ENCODE data around the gene ETF1.
"Not testable (repeated sequence)": the region's sequence is repeated elsewhere in the genome, so short reads cannot be mapped to it uniquely, and the experiment has no call there.

Gene ETF1

GRCh38 chr5:138482638-138483037 lies 60.4 kb downstream of the ETF1 start:
- no peak for DNase-seq

DNA sequence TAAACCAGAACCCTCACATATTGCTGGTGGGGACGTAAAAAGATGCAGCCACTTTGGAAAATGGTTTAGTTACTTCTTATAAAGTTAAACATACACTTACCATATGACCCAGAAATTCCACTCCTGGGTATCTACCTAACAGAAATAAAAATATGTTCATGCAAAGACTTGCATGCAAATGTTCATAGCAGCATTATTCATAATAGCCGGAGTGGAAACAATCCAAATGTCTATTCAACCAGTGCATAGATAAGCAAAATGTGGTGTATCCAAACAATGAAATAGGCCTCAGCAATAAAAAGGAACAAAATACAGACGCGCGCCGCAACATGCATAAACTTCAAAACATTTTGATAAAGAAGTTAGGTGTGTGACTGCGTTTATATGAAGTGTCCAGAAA lies 66.1 kb downstream of the ETF1 start:
- no peak for DNase-seq

DNA sequence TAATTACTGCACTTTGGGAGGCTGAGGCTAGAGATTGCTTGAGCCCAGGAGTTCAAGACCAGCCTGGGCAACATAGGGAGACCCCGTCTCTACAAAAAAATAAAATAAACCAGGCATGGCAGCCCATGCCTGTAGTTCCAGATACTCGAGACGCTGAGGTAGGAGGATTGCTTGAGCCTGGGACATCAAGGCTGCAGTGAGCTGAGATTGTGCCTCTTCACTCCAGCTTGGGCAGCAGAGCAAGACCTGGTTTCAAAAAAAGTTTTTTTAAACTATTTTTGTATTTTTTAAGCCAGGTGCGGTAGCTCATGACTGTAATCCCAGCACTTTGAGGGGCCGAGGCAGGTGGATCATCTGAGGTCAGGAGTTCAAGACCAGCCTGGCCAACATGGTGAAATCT lies 69.9 kb downstream of the ETF1 start:
- not testable (repeated sequence) for DNase-seq

DNA sequence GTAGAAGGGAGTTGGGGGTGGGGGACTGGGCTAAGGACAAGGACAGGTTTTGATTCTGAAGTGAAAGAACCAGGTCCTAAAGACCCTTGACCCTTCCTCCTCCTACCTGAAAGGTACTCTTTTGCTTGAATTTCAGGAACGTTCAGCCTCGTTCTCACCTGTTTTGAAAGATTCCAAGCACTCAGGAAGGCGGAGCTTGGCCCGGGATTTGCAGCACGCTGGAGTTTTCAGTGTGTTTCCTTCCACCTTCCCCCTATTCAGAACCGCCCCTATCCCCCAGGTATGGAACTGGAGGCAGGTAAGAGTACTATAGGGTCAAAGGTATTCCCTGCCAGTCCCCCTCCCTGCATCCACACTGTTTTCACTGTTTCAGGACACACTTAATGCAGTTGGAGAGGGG lies 70.7 kb downstream of the ETF1 start:
- no peak for DNase-seq

- no peak for DNase-seq
These were observed 72.0 kb downstream of the ETF1 start for GRCh38 chr5:138471052-138471361.

- DNase-seq = no peak
These were observed 72.5 kb downstream of the ETF1 start for GRCh38 chr5:138470322-138471051.

DNA sequence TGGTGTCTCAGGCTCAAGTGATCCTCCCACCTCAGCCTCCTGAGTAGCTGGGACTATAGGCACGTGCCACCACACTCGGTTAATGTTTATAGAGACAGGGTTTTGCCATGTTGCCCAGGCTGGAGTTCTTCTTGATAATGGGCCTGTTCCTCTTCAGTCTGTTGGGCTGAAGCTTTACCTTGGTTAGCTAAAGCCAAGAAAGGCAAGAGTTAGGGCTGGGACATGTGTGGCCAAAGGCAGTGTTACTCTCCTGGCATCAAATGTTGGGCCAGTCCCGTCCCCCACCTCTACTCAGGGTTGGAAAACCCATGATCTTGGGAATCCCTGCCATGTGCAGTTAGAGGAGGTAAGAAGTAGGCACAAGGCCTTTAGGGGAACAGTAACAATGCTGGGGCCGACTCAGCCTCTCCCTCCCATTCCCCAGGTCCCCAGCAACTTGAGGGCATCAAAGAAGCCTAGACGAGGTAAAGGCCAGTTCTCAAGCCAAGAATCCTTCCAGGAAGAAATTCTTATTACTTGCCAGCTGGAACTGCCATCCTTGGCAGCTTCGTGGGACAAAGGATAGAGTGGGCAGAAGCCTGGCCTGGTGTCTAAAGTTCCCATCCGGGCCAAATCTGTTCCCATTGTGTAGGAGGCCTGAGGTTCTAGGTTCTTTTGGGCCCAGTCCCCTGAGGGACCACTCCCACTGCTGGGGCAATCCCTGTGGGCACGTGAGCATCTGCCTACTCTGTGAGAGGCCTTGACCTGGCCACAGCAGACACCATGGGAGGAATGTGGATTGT lies 73.3 kb downstream of the ETF1 start:
- no peak for DNase-seq

- no peak for DNase-seq
These were observed 74.0 kb downstream of the ETF1 start for GRCh38 chr5:138468966-138469539.

- peak; percentile 67 for DNase-seq
These were observed 74.7 kb downstream of the ETF1 start for GRCh38 chr5:138468133-138468965.

DNA sequence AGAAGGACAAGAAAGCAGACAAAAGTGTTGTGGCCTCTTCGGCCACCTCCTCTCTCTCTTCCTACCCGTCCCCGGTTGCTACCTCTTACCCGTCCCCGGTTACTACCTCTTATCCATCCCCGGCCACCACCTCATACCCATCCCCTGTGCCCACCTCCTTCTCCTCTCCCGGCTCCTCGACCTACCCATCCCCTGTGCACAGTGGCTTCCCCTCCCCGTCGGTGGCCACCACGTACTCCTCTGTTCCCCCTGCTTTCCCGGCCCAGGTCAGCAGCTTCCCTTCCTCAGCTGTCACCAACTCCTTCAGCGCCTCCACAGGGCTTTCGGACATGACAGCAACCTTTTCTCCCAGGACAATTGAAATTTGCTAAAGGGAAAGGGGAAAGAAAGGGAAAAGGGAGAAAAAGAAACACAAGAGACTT lies 75.3 kb downstream of the ETF1 start:
- DNase-seq = no peak

DNA sequence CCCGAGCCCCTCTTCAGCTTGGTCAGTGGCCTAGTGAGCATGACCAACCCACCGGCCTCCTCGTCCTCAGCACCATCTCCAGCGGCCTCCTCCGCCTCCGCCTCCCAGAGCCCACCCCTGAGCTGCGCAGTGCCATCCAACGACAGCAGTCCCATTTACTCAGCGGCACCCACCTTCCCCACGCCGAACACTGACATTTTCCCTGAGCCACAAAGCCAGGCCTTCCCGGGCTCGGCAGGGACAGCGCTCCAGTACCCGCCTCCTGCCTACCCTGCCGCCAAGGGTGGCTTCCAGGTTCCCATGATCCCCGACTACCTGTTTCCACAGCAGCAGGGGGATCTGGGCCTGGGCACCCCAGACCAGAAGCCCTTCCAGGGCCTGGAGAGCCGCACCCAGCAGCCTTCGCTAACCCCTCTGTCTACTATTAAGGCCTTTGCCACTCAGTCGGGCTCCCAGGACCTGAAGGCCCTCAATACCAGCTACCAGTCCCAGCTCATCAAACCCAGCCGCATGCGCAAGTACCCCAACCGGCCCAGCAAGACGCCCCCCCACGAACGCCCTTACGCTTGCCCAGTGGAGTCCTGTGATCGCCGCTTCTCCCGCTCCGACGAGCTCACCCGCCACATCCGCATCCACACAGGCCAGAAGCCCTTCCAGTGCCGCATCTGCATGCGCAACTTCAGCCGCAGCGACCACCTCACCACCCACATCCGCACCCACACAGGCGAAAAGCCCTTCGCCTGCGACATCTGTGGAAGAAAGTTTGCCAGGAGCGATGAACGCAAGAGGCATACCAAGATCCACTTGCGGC lies 75.9 kb downstream of the ETF1 start:
- DNase-seq = no peak

DNA sequence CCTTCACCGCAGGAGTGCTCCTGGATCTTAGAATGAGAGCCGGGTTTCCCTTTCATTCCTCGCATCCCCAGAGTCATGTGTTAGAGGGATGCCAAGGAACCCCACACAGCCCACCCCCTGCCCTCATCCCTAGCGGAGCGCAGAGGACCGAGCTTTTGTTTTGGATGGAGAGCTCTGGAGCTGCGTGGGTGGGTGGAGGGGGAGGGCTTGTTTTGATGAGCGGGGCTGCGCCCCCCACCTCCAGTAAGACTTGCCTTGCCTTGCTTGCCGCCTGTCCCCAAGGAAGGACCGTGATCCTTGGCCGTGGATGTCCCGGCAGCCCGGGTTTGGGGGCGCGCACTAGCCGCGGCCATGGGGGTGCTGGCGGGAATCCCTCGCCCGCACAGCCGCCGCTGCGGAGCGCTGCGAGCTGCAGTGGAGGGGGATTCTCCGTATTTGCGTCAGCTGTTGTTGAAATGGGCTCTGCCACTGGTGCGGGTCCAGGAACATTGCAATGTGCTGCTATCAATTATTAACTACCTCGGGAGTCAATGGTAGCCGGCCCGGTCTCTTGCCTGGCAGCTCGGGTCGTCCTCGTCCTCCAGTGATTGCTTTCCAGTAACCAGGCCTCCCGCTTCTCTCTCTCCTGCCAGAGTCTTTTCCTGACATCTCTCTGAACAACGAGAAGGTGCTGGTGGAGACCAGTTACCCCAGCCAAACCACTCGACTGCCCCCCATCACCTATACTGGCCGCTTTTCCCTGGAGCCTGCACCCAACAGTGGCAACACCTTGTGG lies 76.7 kb downstream of the ETF1 start:
- DNase-seq = no peak

DNA sequence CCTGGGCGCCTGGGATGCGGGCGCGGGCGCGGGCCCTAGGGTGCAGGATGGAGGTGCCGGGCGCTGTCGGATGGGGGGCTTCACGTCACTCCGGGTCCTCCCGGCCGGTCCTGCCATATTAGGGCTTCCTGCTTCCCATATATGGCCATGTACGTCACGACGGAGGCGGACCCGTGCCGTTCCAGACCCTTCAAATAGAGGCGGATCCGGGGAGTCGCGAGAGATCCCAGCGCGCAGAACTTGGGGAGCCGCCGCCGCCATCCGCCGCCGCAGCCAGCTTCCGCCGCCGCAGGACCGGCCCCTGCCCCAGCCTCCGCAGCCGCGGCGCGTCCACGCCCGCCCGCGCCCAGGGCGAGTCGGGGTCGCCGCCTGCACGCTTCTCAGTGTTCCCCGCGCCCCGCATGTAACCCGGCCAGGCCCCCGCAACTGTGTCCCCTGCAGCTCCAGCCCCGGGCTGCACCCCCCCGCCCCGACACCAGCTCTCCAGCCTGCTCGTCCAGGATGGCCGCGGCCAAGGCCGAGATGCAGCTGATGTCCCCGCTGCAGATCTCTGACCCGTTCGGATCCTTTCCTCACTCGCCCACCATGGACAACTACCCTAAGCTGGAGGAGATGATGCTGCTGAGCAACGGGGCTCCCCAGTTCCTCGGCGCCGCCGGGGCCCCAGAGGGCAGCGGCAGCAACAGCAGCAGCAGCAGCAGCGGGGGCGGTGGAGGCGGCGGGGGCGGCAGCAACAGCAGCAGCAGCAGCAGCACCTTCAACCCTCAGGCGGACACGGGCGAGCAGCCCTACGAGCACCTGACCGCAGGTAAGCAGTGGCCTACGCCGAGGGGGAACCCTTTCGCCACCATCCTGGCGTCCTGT lies 77.5 kb downstream of the ETF1 start, which contains the start of gene EGR1:
TSS of gene EGR1 (plus strand) at position 219 of the 864 bp plus-strand sequence. CDS start at position 502, 283 bp downstream.
- DNase-seq = peak; percentile 93

DNA sequence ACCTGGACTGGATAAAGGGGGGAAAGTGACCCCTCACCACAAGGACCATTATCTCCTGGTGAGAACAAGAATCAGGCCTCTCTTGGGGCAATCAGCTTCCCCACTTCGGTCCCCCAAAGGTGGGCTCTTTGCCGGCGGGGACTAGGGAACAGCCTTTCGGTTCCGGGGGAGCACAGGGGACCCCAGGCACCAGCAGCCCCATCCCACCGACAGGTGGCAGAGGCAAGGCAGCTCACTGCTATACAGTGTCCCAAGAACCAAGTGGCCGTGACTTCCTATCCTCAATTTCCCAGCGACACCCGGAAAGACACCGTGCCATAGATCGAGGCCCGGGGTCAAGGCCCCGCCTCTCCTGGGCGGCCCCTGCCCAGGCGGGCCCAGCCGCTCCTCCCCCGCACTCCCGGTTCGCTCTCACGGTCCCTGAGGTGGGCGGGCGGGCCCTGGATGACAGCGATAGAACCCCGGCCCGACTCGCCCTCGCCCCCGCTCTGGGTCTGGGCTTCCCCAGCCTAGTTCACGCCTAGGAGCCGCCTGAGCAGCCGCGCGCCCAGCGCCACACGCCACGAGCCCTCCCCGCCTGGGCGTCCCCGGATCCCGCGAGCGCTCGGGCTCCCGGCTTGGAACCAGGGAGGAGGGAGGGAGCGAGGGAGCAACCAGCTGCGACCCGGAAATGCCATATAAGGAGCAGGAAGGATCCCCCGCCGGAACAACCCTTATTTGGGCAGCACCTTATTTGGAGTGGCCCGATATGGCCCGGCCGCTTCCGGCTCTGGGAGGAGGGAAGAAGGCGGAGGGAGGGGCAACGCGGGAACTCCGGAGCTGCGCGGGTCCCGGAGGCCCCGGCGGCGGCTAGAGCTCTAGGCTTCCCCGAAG lies 78.4 kb downstream of the ETF1 start:
- DNase-seq = peak; percentile 98

GRCh38 chr5:138464008-138464387 lies 79.0 kb downstream of the ETF1 start:
- DNase-seq = peak; percentile 90

DNA sequence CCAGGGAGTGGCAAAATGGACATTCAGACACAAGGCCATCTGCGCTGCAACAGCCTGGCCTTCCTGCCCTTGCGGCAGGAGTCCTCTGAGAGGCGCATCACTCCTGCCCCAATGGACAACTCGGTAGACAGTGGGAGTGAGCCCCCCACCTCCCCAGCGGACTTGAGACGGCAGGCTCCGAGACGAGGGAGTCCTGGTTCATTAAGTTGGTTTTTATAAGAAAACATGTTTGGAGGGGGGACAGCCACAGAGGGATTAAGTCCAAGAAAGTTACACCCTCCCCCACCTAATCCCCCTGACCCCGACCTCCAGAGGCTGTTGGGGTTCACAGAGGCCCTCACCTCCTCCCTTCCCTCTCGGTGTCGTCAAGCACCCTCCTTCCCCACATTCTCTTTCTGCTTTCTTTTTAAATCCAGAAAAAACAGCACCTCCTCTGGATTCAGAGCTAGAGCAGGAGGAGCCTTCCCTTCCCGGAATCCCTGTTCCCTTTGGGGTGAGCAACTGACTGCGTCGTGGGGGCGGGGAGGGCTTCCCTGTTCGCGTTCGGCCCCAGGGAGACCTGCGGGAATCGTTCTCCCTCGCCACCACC lies 79.5 kb downstream of the ETF1 start:
- no peak for DNase-seq

DNA sequence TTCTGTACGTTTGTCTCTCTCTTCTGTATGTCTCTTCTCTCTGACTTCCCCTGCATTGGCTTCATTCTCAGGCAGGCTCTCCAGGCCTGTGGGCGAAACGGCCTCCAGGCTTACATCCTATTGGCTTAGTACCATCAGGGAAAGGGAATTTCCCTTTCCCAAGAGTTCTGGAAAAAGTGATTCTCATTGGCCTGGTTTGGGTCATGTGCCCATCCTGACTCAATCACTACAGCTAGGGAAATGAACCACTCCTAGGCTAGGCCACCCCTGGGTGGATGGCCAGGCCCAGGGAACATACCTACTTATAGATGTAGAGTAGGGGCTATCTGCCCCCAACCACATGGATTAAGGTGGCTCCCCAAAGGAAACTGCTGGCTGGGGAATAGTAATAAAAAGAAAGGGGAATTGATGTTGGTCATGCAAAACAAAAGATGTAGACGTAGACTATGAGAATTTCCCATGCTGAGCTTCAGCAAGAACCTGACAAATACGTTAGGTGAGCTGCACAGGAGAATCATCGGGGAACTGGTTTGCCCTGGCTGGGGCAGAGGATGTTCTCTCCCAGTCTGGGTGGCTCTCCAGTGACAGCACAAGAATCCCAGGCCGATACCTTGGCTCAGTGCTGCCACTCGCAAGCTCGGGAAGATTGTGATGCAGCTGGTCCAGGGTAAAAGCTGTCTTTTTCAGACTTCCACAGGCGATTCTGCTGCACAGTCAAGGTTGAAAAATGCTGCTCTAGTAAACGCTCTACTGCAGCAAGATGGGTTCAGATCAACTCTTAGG lies 81.5 kb downstream of the ETF1 start:
- DNase-seq = no peak

DNA sequence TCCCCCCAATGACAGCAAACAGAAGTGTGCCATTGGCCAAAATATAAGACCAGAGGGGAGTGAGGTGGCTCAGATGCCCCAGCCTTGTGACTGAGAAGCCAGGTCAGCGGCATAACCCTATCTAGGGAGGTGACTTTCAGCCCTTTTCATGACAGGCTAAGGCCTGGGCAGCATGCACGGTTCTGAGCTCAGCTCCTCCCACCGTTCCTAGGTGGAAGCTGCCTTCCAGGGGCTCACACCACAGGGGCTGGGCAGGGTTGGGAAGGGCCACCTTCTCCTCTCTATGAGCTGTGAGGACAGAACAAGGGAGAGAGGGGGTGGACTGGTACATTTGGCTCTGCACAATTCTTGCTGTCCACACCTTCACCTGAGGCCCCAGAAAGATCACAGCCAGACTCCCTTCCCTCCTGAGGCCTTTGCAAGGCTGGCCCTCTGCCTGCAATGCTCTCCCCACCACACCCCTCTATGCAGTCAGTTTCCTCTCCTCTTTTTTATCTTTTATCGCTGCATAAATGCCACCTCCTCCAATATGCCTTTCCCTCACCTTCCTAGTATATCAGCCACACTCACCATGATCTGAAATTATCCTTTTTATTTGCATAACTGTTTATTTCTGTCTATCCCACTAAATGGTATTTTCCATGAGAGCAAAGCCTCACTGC lies 82.9 kb downstream of the ETF1 start:
- DNase-seq = no peak
